ENCODE results near the gene GOLGA8R. TPM values are rescaled to one million over a fixed set of nuclear protein-coding genes. Genes with fewer than 3 reads are reported as not detected.
A peak's percentile ranks its signal among the peaks of the same experiment; 100 is the strongest.
"Not testable (repeated sequence)": the region's sequence is repeated elsewhere in the genome, so short reads cannot be mapped to it uniquely, and the experiment has no call there.

The GOLGA8R gene
- total and polyA plus RNA-seq, 5 donors = 2.3 to 6.0 (median 3.4) TPM

DNA sequence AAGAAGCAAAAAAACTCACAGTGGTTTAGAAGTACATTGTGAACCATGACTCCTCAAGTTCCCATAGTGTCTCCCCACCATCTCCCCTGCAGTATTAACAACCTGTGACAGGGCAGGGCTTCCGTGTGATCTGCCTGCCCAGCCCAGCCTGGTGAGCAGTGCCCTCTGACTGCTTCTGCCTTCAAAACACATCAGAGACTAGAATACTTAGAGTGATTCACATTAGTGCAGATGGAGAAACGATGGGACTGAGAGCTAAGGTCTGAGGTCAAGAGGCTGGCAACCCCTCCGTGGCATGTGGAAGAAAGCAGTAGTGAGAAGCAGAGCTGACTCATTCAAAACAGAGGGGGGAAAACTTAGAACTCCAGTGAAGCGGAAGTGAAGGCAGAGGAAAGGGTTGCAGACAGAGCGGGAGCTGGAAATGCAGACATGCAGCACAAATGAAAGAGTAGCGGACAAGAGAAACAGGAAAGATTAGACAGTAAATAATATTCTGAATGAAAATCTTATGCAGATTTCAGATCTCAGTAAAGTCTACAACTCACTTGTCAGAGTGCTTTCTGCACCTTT lies 27.7 kb downstream of the GOLGA8R start:
- H3K4me1 ChIP-seq (ENCODE audit: control insufficient read depth, insufficient read depth, low read length); H3K27me3 ChIP-seq (ENCODE audit: control insufficient read depth, insufficient read depth); H3K9me3 ChIP-seq (ENCODE audit: control insufficient read depth, low read length); intact Hi-C loops (cut with DNase I); DNase-seq; ATAC-seq; H3K27ac ChIP-seq (ENCODE audit: low read length); H3K4me3 ChIP-seq (ENCODE audit: low read length): not testable (repeated sequence)
- WGBS = no CpG with 5 or more reads among the region's 6 CpGs

DNA sequence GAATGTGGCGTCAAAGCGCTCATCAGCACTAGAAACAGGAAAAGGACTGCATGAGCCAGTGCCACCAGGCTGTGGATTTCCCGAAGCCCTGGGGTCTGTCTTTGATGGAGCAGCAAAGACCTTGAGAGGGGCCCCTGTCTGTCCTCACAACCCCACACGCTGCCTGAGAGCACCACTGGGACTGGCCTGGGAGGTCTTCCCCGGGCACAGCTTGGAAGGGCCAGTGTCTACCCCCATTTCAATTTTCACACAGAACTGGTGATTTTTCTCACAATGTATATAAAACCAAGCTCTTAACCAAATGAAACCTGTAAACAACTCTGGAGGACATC lies 37.0 kb downstream of the GOLGA8R start:
- no CpG with 5 or more reads among the region's 5 CpGs for WGBS
- H3K9me3 ChIP-seq (ENCODE audit: control insufficient read depth, low read length); H3K27me3 ChIP-seq (ENCODE audit: control insufficient read depth, insufficient read depth); H3K4me1 ChIP-seq (ENCODE audit: control insufficient read depth, insufficient read depth, low read length); H3K4me3 ChIP-seq (ENCODE audit: low read length); ATAC-seq; intact Hi-C loops (cut with DNase I); H3K27ac ChIP-seq (ENCODE audit: low read length); DNase-seq: not testable (repeated sequence)

DNA sequence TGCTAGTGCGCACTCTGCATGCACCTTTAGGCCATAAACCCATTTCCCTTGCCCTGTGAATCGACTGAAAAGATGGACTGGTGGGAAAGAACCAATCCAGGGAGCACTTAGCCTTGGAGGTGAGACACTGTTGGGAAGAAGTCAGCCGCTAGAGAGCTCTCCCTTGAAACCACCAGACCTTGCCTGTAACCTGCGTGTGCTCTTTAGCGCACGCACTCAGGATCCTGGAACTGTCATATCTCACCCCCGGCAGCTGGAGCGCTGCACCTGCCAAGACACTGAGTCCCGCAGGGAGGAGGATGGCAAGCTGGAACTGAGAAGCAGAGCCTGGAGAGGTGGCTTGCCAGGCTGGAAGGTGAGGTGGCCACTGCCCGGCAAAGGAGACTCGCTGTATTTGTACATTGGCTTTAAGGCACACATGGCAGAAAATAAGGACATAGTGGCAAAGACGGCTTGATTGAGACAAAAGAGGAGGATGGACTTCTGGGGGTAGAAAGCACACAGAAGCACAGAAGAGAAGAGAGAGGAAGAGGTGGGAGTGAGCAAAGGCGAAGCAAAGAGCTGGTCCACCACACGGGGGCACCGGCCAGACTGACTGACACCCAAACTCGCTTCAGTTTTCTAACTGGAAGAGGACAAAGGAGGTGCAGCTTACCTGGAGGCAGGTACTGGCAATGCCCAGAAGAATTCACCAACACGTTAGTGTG lies 37.5 kb downstream of the GOLGA8R start:
- no CpG with 5 or more reads among the region's 17 CpGs for WGBS
- ATAC-seq = peak in 1 of 2 donors; percentile 19
- intact Hi-C loops (cut with DNase I) = not testable (repeated sequence)

DNA sequence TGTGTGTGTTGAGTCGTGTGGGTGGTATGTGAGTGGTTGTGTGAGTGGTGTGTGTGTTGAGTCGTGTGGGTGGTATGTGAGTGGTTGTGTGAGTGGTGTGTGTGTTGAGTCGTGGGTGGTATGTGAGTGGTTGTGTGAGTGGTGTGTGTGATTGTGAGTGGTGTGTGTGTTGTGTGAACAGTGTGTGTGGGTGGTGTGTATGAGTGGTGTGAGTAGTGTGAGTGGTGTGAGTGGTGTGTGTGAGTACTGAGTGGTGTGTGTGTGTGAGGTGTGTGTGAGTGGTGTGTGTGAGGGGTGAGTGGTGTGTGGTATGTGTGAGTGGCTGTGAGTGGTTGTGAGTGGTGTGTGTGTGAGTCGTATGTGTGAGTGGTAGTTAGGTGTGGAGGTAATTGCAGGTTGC lies 38.2 kb downstream of the GOLGA8R start:
- WGBS = 50% methylated on average over 3 of the region's 4 CpGs
- H3K27me3 ChIP-seq (ENCODE audit: control insufficient read depth, insufficient read depth); H3K4me1 ChIP-seq (ENCODE audit: control insufficient read depth, insufficient read depth, low read length); H3K9me3 ChIP-seq (ENCODE audit: control insufficient read depth, low read length); H3K4me3 ChIP-seq (ENCODE audit: low read length); H3K27ac ChIP-seq (ENCODE audit: low read length); intact Hi-C loops (cut with DNase I): not testable (repeated sequence)
- DNase-seq = peak in 1 of 3 donors; percentile 13
- peak; percentile 37 to 41 for ATAC-seq

More for the DNA sequence above, 37.5 kb downstream of the GOLGA8R start:
- not testable (repeated sequence) for H3K9me3 ChIP-seq (ENCODE audit: control insufficient read depth, low read length); H3K4me1 ChIP-seq (ENCODE audit: control insufficient read depth, insufficient read depth, low read length); H3K4me3 ChIP-seq (ENCODE audit: low read length); H3K27ac ChIP-seq (ENCODE audit: low read length); DNase-seq; H3K27me3 ChIP-seq (ENCODE audit: control insufficient read depth, insufficient read depth)

DNA sequence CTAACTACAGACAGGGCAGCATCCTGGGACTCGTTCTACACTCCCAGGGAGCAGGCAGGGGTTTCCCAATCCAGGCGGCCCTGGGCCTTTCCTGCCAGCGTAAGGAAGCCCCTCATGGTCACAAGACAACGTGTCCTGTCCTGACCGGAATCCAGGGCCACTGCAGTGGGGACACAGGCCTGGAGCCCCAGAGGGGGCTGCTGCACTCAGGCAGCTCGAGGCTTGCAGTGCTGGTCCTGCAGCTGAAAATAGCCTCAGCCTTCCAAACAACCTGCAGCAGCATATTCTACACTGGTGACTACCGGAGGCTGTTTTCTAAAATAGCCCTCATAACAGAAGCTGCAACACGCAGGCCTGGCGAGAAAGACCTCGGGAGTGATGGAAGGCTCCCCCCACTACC lies 39.2 kb downstream of the GOLGA8R start:
- WGBS = 71% methylated on average over 3 of the region's 10 CpGs
- H3K9me3 ChIP-seq (ENCODE audit: control insufficient read depth, low read length); H3K4me3 ChIP-seq (ENCODE audit: low read length); H3K4me1 ChIP-seq (ENCODE audit: control insufficient read depth, insufficient read depth, low read length); DNase-seq; H3K27ac ChIP-seq (ENCODE audit: low read length); H3K27me3 ChIP-seq (ENCODE audit: control insufficient read depth, insufficient read depth); intact Hi-C loops (cut with DNase I): not testable (repeated sequence)
- peak in 1 of 2 donors; percentile 36 for ATAC-seq

DNA sequence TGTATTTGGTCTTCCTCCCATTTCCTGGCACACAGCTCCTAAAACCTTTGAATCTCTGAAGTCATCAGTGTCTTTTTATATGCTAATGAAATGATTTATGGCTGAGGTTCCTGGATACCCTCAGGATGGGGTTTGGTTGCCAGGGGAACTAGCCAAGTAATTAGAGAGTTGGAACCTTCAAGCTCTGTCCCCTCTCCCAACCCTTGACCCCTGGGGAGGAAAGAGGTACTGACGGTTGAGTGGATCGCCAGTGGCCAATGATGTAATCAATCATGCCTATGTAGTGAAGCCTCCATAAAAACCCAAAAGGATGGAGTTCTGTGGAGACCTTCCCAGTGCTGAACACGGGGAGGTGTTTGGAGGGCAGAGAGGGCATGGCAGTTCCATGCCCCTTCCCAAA lies 45.8 kb downstream of the GOLGA8R start:
- H3K4me3 ChIP-seq (ENCODE audit: low read length); H3K4me1 ChIP-seq (ENCODE audit: control insufficient read depth, insufficient read depth, low read length); H3K27me3 ChIP-seq (ENCODE audit: control insufficient read depth, insufficient read depth); H3K9me3 ChIP-seq (ENCODE audit: control insufficient read depth, low read length); ATAC-seq; H3K27ac ChIP-seq (ENCODE audit: low read length); DNase-seq; intact Hi-C loops (cut with DNase I): not testable (repeated sequence)
- WGBS = no CpG with 5 or more reads among the region's 3 CpGs

DNA sequence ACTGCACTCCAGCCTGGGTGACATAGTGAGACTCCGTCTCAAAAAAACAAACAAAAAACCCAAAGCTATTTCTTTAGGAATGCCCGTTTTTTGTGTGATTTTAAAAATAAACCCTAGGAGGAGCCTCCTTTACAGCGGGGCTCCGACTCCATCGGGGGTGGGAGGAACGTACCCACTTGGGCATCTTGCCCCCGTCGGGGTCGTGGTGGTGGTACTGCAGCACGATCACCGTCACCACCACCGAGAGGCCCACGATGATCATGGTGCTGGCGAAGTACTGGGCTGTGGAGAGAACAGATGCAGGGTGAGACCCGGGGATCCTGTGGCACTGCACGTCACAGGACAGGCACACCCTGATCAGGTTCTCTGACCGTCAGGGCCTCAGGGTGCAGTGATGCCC lies 46.8 kb downstream of the GOLGA8R start:
- ATAC-seq; H3K27me3 ChIP-seq (ENCODE audit: control insufficient read depth, insufficient read depth); H3K27ac ChIP-seq (ENCODE audit: low read length); H3K4me1 ChIP-seq (ENCODE audit: control insufficient read depth, insufficient read depth, low read length); H3K4me3 ChIP-seq (ENCODE audit: low read length); intact Hi-C loops (cut with DNase I); H3K9me3 ChIP-seq (ENCODE audit: control insufficient read depth, low read length): not testable (repeated sequence)
- DNase-seq = peak in 2 of 3 donors; percentile 10 to 28
- WGBS = 91% methylated on average over 14 of the region's 17 CpGs

DNA sequence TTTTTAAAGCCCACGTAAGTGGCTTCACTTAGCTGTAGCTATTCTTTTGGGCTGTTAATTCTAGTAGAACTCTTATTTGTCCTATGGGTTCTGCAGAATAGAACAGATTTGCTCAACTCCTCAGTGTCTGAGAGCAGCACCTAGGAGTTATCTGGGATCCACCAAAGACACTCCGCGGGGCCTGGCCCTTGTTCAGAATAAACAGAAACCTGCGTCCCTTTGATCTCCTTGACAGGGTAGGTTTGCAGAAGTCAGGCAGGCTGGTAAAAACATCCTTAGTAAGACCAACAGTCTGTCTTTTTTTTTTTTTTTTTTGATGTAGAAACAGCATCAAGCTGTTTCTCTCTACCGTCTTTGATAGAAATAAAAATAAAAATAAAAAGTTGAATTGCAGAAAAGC lies 52.7 kb downstream of the GOLGA8R start:
- DNase-seq; H3K4me1 ChIP-seq (ENCODE audit: control insufficient read depth, insufficient read depth, low read length); H3K27ac ChIP-seq (ENCODE audit: low read length); ATAC-seq; H3K27me3 ChIP-seq (ENCODE audit: control insufficient read depth, insufficient read depth); H3K9me3 ChIP-seq (ENCODE audit: control insufficient read depth, low read length); intact Hi-C loops (cut with DNase I); H3K4me3 ChIP-seq (ENCODE audit: low read length): not testable (repeated sequence)
- WGBS = 83% methylated on average over 2 of the region's 5 CpGs

DNA sequence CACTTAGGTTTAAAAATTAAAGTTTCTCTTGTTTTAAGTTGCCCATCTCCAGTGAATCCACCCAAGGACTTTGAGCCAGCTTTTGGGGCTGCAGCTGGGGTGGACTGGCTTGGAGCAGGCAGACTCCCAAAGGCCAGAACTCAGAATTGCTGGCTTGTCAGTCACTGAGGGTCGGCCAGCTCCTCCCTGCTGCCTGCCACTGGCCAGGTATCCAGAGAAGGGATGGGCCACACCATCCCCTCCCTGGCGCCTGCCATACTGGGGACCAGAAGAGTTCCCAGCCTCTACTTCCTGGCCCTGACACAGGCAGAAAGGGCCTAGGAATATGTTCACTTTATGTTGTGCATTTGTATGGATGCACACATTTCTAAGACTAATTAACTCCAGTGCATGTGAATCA lies 53.1 kb downstream of the GOLGA8R start:
- DNase-seq; H3K27me3 ChIP-seq (ENCODE audit: control insufficient read depth, insufficient read depth); H3K4me3 ChIP-seq (ENCODE audit: low read length); H3K9me3 ChIP-seq (ENCODE audit: control insufficient read depth, low read length); H3K4me1 ChIP-seq (ENCODE audit: control insufficient read depth, insufficient read depth, low read length); H3K27ac ChIP-seq (ENCODE audit: low read length); intact Hi-C loops (cut with DNase I); ATAC-seq: not testable (repeated sequence)
- no CpG with 5 or more reads among the region's 2 CpGs for WGBS

DNA sequence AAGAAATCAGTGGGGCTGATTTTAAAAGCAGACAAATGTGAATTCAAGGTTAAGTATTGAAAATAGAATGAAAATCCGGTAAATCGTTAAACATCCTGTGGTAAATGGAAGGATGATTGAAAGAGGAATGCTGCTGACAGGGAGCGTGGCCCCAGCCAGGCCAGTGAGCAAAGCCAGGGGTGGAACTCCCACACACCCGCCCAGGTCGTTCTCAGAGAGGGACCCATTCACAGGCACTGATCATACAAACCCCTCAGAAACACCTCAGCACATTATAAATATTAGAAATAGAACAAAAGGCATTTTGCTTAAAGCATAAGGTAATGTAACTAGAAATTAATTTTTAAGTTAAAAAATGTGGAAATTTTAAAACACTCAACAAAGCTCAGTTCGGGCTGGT lies 59.0 kb downstream of the GOLGA8R start:
- H3K9me3 ChIP-seq (ENCODE audit: control insufficient read depth, low read length); H3K27ac ChIP-seq (ENCODE audit: low read length); H3K4me1 ChIP-seq (ENCODE audit: control insufficient read depth, insufficient read depth, low read length); H3K27me3 ChIP-seq (ENCODE audit: control insufficient read depth, insufficient read depth); H3K4me3 ChIP-seq (ENCODE audit: low read length); ATAC-seq; DNase-seq; intact Hi-C loops (cut with DNase I): not testable (repeated sequence)
- WGBS = 65% methylated on average over 3 of the region's 6 CpGs

Measured in right cardiac atrium (tissue), 5 donors.